Stomach smooth muscle (tissue), 2 donors: ENCODE results near the gene EGLN3.

Experiments
- H3K27ac ChIP-seq: one replicate; pipeline ENCODE4 v1.7.0; 2013; ENCODE audit warnings: mild to moderate bottlenecking, low read length, inconsistent platforms
- H3K27me3 ChIP-seq, 2 donors: one replicate each; pipeline ENCODE4 v1.7.0; 2013; ENCODE audit warnings: low read length in 2 of 2; ENCODE audit not compliant: insufficient read depth in 2 of 2, control insufficient read depth in 1 of 2
- H3K36me3 ChIP-seq, 2 donors: one replicate each; pipeline ENCODE4 v1.7.0; 2013; ENCODE audit warnings: low read length in 2 of 2; ENCODE audit not compliant: control insufficient read depth in 2 of 2, insufficient read depth in 2 of 2
- H3K4me1 ChIP-seq: one replicate; pipeline ENCODE4 v1.7.0; 2013; ENCODE audit warnings: low read length; ENCODE audit not compliant: control insufficient read depth, insufficient read depth
- H3K4me3 ChIP-seq, 2 donors: one replicate each; pipeline ENCODE4 v1.7.0; 2013; ENCODE audit warnings: low read length in 2 of 2
- H3K9ac ChIP-seq, 2 donors: one replicate each; pipeline ENCODE4 v1.7.0; 2013; ENCODE audit warnings: low read length in 2 of 2, mild to moderate bottlenecking in 1 of 2
- H3K9me3 ChIP-seq, 2 donors: one replicate each; pipeline ENCODE4 v1.7.0; 2013; ENCODE audit warnings: low read length in 2 of 2; ENCODE audit not compliant: control insufficient read depth in 2 of 2
- donor health status: healthy.
- donor health status: Pancreatic carcinoma.

Gene EGLN3

DNA sequence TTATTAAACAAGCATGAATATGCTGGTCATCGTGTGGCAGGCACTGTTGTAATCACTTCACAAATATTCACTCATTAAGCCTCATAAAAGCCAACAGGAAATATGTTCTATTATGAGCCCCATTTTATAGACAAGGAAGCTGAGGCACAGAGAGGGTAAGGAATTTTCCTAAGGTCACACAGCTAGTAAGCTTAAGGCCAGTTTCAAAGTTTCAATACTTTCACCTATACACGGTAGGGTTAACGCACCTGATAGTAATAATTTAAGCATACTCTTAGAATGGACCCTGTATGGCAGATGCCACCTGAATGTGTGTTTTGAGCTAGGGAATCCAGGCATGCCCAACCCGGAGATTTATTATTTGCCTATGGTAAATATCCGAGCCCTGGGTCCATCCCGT is 39.8 kb downstream of the EGLN3 start:
- H3K36me3 ChIP-seq = peaks cover 0 to 3% of the 10 kb centered on the region in 2 donors
- no peaks in the 10 kb centered on the region for H3K9me3 ChIP-seq
- H3K4me1 ChIP-seq = peaks cover 9% of the 10 kb centered on the region
- H3K9ac ChIP-seq = no peak overlapping the region
- no peak overlapping the region for H3K4me3 ChIP-seq
- H3K27ac ChIP-seq = no peak overlapping the region
- no peaks in the 10 kb centered on the region for H3K27me3 ChIP-seq

DNA sequence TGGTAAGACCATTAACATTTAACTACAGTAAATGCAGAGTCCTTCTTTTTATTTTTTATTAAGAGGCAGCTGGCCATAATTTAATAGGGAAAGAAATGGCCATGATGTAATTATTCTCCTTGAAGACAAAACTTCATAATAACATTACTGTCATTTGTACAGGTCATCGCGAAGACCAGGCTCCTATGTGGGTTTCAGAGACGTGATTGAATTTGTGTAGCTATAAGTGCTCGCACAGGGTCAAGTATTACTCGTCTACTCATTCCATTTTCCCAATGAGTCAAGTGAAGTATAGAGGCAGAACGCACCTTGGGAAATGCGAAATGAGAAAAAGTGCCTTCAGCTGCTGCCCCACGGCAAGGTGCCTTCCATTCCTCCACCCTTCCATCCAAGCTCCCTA is 40.4 kb downstream of the EGLN3 start:
- H3K4me3 ChIP-seq = no peak overlapping the region
- no peaks in the 10 kb centered on the region for H3K9me3 ChIP-seq
- H3K27ac ChIP-seq = no peak overlapping the region
- no peaks in the 10 kb centered on the region for H3K27me3 ChIP-seq
- H3K9ac ChIP-seq = no peak overlapping the region
- H3K4me1 ChIP-seq = peaks cover 6% of the 10 kb centered on the region
- peaks cover 0 to 3% of the 10 kb centered on the region in 2 donors for H3K36me3 ChIP-seq

DNA sequence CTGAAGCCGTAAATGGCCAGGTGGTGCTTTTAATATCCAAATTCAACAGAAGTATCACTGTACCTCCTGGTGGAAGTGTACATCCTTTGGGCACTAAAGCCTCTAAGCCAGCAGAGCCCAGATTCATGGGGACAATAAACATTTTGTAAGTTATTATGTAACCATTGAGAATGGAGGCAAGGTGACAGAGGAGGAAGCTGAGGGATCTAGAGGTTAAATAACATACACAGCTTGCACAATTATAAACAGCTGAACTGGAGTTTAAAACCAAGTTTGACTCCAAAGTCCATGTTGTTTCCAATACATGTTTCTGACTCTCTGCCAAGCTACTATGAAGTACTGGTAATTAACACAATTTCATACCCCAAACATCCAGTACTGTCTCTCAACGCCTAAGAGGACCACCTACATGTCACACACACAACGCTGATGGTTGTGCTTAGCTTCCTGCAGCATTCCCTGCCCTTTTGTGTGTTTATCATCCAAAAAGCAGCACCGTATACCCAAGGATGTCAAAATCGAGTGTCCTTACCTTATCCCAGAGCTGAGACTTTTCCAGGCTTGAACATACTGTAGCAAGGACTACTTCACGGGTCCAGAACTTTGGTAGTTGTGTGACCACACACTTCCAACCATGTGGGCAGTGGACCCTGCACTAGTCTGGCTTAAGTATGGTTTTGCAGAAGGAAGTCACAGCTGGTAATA is 41.3 kb downstream of the EGLN3 start:
- Histone ChIP-seq H3K27me3 (no peaks in the 10 kb centered on the region), H3K9ac (no peak overlapping the region), H3K36me3 (peaks cover 0 to 3% of the 10 kb centered on the region in 2 donors), H3K27ac (no peak overlapping the region), H3K9me3 (no peaks in the 10 kb centered on the region), H3K4me1 (no peaks in the 10 kb centered on the region), H3K4me3 (no peak overlapping the region)

DNA sequence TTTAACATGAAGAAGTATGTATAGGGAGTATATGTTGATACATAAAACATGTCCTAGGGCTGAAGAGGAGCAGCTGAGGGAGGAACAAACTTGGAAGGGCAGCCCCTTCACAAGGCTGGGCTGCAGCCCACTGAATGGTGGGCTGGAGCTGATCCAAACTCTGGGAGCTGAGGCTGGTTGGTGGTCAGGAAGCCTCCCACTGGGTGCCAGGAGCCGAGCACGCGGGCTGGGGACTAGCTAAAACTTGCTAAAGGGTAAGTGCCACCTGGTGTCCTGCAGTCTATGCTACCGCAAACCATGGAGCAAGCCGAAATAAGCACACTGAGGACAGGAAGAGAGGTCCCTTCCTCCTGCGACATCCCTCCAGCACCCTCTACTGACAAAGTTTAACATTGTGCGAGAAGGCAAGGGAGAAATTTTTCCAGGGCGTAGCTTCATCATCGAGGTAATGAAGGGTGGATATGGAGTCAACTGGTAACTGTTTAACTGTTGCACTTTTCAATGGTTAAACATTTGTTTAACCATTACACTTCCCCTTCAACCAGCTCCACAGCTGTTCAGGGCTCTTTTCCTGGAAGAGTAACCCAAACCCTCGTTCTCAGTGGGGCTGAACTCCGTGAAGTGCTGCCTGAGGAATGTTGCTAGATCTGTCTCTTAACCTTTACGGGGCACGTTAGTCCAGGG is 42.2 kb downstream of the EGLN3 start:
- no peaks in the 10 kb centered on the region for H3K9me3 ChIP-seq
- no peaks in the 10 kb centered on the region for H3K27me3 ChIP-seq
- H3K36me3 ChIP-seq = peaks cover 0 to 3% of the 10 kb centered on the region in 2 donors
- no peak overlapping the region for H3K4me3 ChIP-seq
- H3K27ac ChIP-seq = no peak overlapping the region
- H3K4me1 ChIP-seq = no peaks in the 10 kb centered on the region
- H3K9ac ChIP-seq = no peak overlapping the region

DNA sequence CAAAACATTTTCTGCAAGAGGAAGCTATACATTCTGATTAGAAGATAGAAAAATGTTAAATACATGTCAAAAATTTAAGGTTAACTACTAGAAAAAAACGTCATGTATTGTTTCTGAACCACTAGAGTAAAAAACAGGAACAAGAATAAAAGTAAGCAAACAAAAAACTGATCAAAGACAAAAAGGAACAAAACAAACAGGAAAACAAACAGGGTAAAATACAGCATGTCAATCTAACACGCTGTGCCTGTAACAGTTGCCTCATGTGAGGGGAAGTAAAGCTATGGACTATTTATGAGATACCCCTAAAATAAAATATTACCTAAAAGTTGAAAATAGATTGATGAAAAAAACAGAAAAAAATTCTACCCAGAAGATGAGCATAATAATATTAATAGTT is 43.9 kb downstream of the EGLN3 start:
- Histone ChIP-seq H3K9ac (no peak overlapping the region), H3K27ac (no peak overlapping the region), H3K9me3 (no peaks in the 10 kb centered on the region), H3K4me3 (no peak overlapping the region), H3K27me3 (no peaks in the 10 kb centered on the region), H3K4me1 (no peaks in the 10 kb centered on the region), H3K36me3 (peaks cover 0 to 3% of the 10 kb centered on the region in 2 donors)

DNA sequence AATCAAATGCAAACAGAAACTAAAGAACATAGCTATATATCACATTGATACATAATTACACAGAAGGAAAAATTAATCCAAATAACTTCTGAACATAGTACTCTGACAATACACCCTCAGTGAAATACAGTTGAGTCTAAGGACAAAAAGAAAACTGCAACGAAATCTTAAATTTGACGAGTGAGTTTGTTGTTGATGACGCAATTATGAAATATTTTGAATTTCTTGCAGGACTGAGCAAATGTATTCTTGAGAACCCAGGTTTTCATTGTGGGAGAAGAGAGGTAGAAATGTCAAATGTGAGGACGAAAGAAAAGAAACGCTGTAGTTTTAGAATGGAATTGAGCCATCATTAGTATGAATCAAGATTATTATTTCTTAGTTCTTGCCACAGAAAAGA is 46.3 kb downstream of the EGLN3 start:
- H3K27me3 ChIP-seq = no peaks in the 10 kb centered on the region
- H3K4me3 ChIP-seq = no peak overlapping the region
- no peak overlapping the region for H3K27ac ChIP-seq
- H3K36me3 ChIP-seq = peaks cover 0 to 3% of the 10 kb centered on the region in 2 donors
- H3K9ac ChIP-seq = no peak overlapping the region
- H3K9me3 ChIP-seq = no peaks in the 10 kb centered on the region
- H3K4me1 ChIP-seq = no peaks in the 10 kb centered on the region

DNA sequence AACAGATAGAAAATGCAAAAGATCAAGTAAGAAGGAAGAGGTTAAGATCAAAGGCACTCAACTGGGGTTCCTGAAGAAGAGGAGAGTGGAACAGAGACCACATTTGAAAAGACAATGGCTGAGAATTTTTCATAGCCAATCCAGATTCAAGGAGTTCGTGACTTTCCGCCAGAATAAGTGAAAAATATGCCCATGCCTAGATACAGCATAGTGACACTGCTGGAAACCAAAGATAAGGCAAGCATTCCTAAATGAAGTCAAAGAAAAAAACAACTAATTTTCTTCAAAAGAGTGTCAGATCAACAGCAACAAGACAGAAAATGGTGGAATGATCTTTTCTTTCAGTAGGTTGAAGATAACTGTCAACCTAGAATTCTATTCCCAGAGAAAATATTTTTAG is 47.5 kb downstream of the EGLN3 start:
- no peak overlapping the region for H3K9ac ChIP-seq
- H3K27ac ChIP-seq = no peak overlapping the region
- no peaks in the 10 kb centered on the region for H3K4me1 ChIP-seq
- no peak overlapping the region for H3K4me3 ChIP-seq
- no peaks in the 10 kb centered on the region for H3K36me3 ChIP-seq
- no peaks in the 10 kb centered on the region for H3K9me3 ChIP-seq
- no peaks in the 10 kb centered on the region for H3K27me3 ChIP-seq

DNA sequence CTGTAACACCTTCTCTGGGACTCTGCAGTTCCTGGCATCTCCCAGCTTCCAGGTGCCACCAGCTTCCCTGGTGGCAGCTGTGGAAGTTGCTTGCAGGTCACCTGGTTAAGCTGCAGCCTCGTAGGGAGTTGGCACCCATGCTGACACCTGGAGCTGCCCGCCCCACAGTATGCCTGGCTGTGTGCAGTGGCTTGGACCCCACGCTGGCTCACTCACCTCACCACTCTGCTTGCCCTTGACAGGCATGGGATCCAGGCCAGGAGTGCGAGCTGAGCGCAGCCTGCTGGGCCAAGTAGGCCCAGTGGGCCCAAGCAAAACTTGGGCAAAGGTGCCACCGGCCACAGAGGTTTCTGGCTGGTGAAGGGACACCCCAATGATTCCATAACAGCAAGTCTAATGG is 48.5 kb downstream of the EGLN3 start:
- H3K27ac ChIP-seq = no peak overlapping the region
- no peak overlapping the region for H3K9ac ChIP-seq
- H3K9me3 ChIP-seq = no peaks in the 10 kb centered on the region
- H3K27me3 ChIP-seq = no peaks in the 10 kb centered on the region
- H3K4me1 ChIP-seq = peaks cover 3% of the 10 kb centered on the region
- H3K36me3 ChIP-seq = no peaks in the 10 kb centered on the region
- no peak overlapping the region for H3K4me3 ChIP-seq

DNA sequence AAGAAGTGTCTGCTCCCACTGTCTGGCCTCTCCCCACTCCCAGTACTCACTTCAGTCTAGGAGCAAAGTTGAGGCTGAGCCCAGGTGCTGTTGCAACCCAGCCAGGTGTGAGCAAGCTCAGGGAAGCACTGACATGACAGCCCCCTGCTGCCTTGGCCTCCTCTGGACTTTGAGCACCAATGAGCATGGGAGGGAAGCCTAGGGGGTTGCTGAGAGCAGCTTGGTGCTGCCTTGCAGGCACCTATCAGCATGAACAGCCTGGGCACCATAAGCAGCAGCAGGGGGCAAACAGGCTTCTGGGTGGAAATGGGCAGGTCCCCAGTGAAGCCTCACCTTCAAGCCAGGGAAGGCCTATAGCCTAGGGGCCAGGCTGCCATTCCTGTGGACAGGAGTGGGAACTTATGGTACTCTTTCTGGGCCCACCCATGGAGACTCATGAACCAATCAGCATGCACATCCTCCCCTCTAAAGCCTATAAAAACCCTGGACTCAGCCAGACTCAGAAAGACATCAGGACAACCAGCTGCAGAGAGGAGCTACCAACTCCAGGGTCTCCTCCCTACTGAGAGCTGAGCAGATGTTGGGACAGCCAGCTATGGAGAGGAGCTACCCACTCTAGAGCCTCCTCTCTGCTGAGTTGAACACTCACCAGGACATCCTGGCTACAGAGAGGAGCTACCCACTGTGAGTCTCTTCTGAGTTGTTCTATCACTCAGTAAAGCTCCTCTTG is 49.3 kb downstream of the EGLN3 start:
- no peak overlapping the region for H3K4me3 ChIP-seq
- no peaks in the 10 kb centered on the region for H3K9me3 ChIP-seq
- no peaks in the 10 kb centered on the region for H3K27me3 ChIP-seq
- no peak overlapping the region for H3K9ac ChIP-seq
- H3K27ac ChIP-seq = no peak overlapping the region
- H3K4me1 ChIP-seq = peaks cover 3% of the 10 kb centered on the region
- H3K36me3 ChIP-seq = no peaks in the 10 kb centered on the region

DNA sequence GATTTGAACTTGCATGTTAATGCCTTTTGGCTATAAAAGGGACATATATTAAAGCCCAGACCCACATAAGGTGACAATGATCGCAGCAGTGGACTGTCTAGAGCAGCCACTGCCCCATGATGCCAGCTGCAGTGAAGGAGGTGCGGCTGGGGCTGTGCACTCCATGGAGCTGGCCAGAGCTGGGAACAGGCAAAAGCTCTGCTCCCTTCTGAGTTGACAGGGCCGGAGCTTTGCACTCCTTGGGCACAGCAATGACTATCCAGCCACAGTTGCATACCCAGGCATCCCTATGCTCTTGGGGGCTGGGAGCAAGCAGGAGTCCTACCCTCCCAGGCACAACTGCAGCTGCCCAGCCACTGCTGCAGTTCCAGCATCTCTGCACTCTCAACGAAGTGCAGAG is 50.2 kb downstream of the EGLN3 start:
- H3K9ac ChIP-seq = no peak overlapping the region
- H3K4me3 ChIP-seq = no peak overlapping the region
- H3K36me3 ChIP-seq = no peaks in the 10 kb centered on the region
- H3K4me1 ChIP-seq = peaks cover 3% of the 10 kb centered on the region
- no peak overlapping the region for H3K27ac ChIP-seq
- no peaks in the 10 kb centered on the region for H3K9me3 ChIP-seq
- H3K27me3 ChIP-seq = no peaks in the 10 kb centered on the region
